Trophoblast cell (in vitro differentiated cells and primary cell): ENCODE results near the gene CLEC16A.

Experiments
- DNase-seq, 2 donors: peaks; one replicate each; pipeline ENCODE4 v3.0.0-alpha.2; 2016
- H2AFZ ChIP-seq: 2 replicates; pipeline ENCODE4 v1.6.1; 2013; ENCODE audit warnings: low read length, moderate library complexity, mild to moderate bottlenecking; ENCODE audit not compliant: insufficient read depth, poor library complexity
- H2AK5ac ChIP-seq: 2 replicates; pipeline ENCODE4 v1.6.1; 2013; ENCODE audit warnings: mild to moderate bottlenecking, low read length
- H2BK120ac ChIP-seq: 2 replicates; pipeline ENCODE4 v1.6.1; 2013; ENCODE audit warnings: low read length, mild to moderate bottlenecking, moderate library complexity; ENCODE audit not compliant: insufficient read depth, poor library complexity
- H2BK12ac ChIP-seq: 2 replicates; pipeline ENCODE4 v1.6.1; 2013; ENCODE audit warnings: mild to moderate bottlenecking, low read length, moderate library complexity
- H2BK5ac ChIP-seq: 2 replicates; pipeline ENCODE4 v1.6.1; 2013; ENCODE audit warnings: low read length, low read depth, moderate library complexity, mild to moderate bottlenecking; ENCODE audit not compliant: poor library complexity
- H3K14ac ChIP-seq: 2 replicates; pipeline ENCODE4 v1.6.1; 2013; ENCODE audit warnings: mild to moderate bottlenecking, low read length
- H3K18ac ChIP-seq: 2 replicates; pipeline ENCODE4 v1.6.1; 2013; ENCODE audit warnings: mild to moderate bottlenecking, low read length
- H3K23ac ChIP-seq: 2 replicates; pipeline ENCODE4 v1.6.1; 2013; ENCODE audit warnings: low read length
- H3K27ac ChIP-seq: 2 replicates; pipeline ENCODE4 v1.5.1; 2013; ENCODE audit warnings: low read depth, mild to moderate bottlenecking, inconsistent platforms, low read length, moderate library complexity
- H3K27me3 ChIP-seq: 2 replicates; pipeline ENCODE4 v1.6.1; 2013; ENCODE audit warnings: inconsistent platforms, mild to moderate bottlenecking, low read length, moderate library complexity; ENCODE audit not compliant: insufficient read depth
- H3K36me3 ChIP-seq, 2 experiments: 1 replicate in 1 of 2; 2 replicates in 1 of 2; pipeline ENCODE4 v1.6.1; 2013; ENCODE audit warnings: low read length in 2 of 2, mild to moderate bottlenecking in 2 of 2, moderate library complexity in 1 of 2; ENCODE audit not compliant: insufficient read depth in 2 of 2, control insufficient read depth in 1 of 2
- H3K4ac ChIP-seq: 2 replicates; pipeline ENCODE4 v1.6.1; 2013; ENCODE audit warnings: low read depth, mild to moderate bottlenecking, low read length, moderate library complexity
- H3K4me1 ChIP-seq, 2 experiments: 1 replicate in 1 of 2; 2 replicates in 1 of 2; pipeline ENCODE4 v1.6.1; 2013; ENCODE audit warnings: low read length in 2 of 2, mild to moderate bottlenecking in 2 of 2, moderate library complexity in 1 of 2; ENCODE audit not compliant: insufficient read depth in 2 of 2, control insufficient read depth in 1 of 2
- H3K4me2 ChIP-seq: 2 replicates; pipeline ENCODE4 v1.6.1; 2013; ENCODE audit warnings: inconsistent platforms, mild to moderate bottlenecking, low read length, moderate library complexity
- H3K4me3 ChIP-seq: 2 replicates; pipeline ENCODE4 v1.5.1; 2013; ENCODE audit warnings: mild to moderate bottlenecking, low read depth, low read length, inconsistent platforms
- H3K79me1 ChIP-seq: one replicate; pipeline ENCODE4 v1.6.1; 2013; ENCODE audit warnings: low read length
- H3K79me2 ChIP-seq: 2 replicates; pipeline ENCODE4 v1.6.1; 2013; ENCODE audit warnings: low read length, mild to moderate bottlenecking; ENCODE audit not compliant: control insufficient read depth, insufficient read depth, poor library complexity
- H3K9ac ChIP-seq: 2 replicates; pipeline ENCODE4 v1.6.1; 2013; ENCODE audit warnings: mild to moderate bottlenecking, low read length
- H3K9me3 ChIP-seq: 2 replicates; pipeline ENCODE4 v1.6.1; 2013; ENCODE audit warnings: low read depth, mild to moderate bottlenecking, control low read depth, inconsistent platforms, low read length; ENCODE audit not compliant: insufficient read depth
- H4K12ac ChIP-seq: 2 replicates; pipeline ENCODE4 v1.6.1; 2013; ENCODE audit warnings: low read depth, mild to moderate bottlenecking, low read length, moderate library complexity
- H4K8ac ChIP-seq: 2 replicates; pipeline ENCODE4 v1.6.1; 2013; ENCODE audit warnings: low read depth, mild to moderate bottlenecking, low read length, moderate library complexity
- H4K91ac ChIP-seq: one replicate; pipeline ENCODE4 v1.6.1; 2013; ENCODE audit warnings: low read depth, mild to moderate bottlenecking, low read length, moderate library complexity
- WGBS: extraction: QIAGEN DNeasy Blood & Tissue Kit; methylation state at CpG from one replicate; pipeline ENCODE4 v1.1.7; 2013; ENCODE audit warnings: missing lambda C conversion rate; ENCODE audit not compliant: insufficient read length, insufficient coverage; ENCODE audit errors: extremely low coverage; 5-methylcytosine and 5-hydroxymethylcytosine counted together

CLEC16A gene

DNA sequence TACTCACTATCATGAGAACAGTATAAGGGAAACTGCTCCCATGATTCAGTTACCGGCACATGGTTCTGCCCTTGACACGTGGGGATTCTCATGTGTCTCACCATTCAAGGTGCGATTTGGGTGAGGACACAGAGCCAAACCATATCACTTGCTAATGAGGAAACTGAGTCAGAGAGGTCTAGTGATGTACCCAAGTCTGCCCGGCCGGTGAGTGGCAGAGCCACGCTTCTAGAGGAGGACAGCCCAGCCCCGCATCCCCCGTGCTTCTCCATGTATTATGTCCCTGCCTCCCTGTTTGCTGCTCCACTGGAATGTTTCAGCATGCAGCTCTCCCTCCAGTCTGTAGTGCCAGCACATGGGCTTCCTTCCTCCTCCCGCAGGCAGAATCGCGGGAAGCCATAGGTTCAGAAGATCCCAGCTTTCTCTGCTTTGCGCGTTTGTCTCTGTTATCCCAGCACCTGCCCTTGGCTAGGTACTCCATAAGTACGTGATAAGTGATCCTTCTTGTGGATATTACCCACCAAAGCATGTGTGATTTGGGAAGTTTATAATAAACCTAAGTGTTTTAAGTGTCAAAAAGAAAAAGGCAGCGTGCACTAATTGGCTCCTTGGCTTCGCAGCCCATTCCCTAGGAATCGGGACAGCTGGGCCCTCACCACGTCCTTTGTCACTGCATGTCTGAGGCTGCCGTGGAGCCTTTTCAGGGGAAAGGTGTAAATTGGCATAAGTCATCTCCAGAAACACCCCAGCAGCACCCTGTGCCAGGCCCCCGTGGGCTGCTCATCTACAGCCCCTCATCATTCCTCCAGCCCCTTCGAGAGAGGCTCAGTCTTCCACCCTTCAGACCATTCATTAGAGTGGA lies 103.8 kb downstream of the CLEC16A start:
- H3K4ac ChIP-seq: no peak overlapping the region

DNA sequence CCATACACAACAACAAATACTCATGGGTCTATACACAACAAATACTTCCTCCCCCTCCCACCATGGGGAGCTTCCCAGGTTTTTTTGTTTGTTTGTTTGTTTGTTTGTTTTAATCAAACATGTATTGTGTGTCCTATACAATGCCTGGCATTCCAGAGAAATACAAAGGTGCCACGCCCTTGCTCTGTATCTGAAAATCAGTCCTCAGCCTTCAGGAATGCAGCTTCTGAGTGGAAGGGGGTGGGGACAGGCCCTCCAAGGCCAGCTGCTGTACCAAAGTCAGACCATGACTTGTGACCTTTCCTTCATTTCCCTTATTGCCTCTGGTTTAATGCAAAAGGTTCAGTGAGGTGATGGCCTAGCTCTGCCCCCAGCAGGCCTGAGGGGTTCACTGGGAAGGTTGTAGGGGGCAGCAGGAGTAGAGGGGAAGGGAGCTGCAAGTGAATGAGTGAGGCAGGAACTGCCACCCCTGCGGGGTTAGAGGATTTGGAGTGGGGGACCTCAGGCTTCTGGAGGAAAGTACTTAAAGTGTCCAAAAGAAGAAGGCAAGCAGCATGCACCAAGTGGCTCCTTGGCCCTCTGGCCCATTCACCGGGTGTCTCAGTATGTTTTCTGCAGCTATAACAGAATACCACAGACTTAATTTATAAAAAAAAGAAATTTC lies 105.2 kb downstream of the CLEC16A start:
- Histone ChIP-seq H2BK12ac (no peak overlapping the region), H3K23ac (no peak overlapping the region), H3K14ac (no peak overlapping the region), H3K9me3 (no peaks in the 10 kb centered on the region), H3K4ac (no peak overlapping the region), H2BK5ac (peak overlapping the region; percentile 43), H3K9ac (no peak overlapping the region), H2BK120ac (no peak overlapping the region), H4K91ac (no peak overlapping the region), H3K79me1 (peaks cover 2% of the 10 kb centered on the region), H4K8ac (no peak overlapping the region), H4K12ac (no peak overlapping the region), H2AFZ (no peak overlapping the region), H3K4me3 (no peak overlapping the region), H3K4me1 (peaks cover 10 to 16% of the 10 kb centered on the region in 2 experiments), H3K79me2 (no peaks in the 10 kb centered on the region), H3K27me3 (no peaks in the 10 kb centered on the region), H2AK5ac (no peak overlapping the region), H3K27ac (no peak overlapping the region), H3K4me2 (no peak overlapping the region), H3K18ac (no peak overlapping the region), H3K36me3 (peaks cover 5 to 11% of the 10 kb centered on the region in 2 experiments)
- WGBS: no CpG with 5 or more reads among the region's 3 CpGs
- DNase-seq: peak; percentile 41 to 70

More for the DNA sequence above, 103.8 kb downstream of the CLEC16A start:
- Histone ChIP-seq H4K12ac (no peak overlapping the region), H3K23ac (no peak overlapping the region), H2BK5ac (peak overlapping the region; percentile 42), H3K4me3 (no peak overlapping the region), H3K4me1 (peaks cover 10 to 16% of the 10 kb centered on the region in 2 experiments), H2BK12ac (peak overlapping the region; percentile 37), H4K91ac (peak overlapping the region; percentile 19), H3K9me3 (no peaks in the 10 kb centered on the region), H4K8ac (no peak overlapping the region), H3K27ac (peak overlapping the region; percentile 30), H2BK120ac (no peak overlapping the region), H3K79me2 (no peaks in the 10 kb centered on the region), H2AK5ac (no peak overlapping the region), H3K14ac (no peak overlapping the region), H3K4me2 (no peak overlapping the region), H3K9ac (no peak overlapping the region), H3K18ac (peak overlapping the region; percentile 17), H3K27me3 (no peaks in the 10 kb centered on the region), H2AFZ (no peak overlapping the region), H3K36me3 (peaks cover 5 to 11% of the 10 kb centered on the region in 2 experiments), H3K79me1 (peaks cover 2% of the 10 kb centered on the region)
- no CpG with 5 or more reads among the region's 21 CpGs for WGBS
- no peak for DNase-seq

DNA sequence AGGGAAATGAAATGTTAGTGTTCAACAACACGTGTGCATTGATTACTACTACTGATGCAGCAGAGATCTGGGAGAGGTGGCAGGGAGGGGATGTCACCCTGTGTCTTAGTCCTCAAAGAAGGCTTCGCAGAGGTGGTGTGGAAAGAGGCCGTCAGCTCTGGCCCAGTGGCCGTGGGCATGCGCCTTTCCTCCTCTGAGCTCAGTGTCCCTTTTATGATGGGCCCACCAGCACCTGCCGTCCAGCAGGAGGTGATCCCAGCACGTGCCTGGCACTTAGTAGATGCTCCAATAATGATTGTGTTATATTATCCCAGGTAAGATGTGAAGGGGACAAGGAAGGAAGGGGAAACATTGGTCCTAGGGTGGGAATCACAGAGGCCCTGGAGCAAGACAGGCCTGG lies 106.2 kb downstream of the CLEC16A start:
- H3K4me1 ChIP-seq: peaks cover 10 to 16% of the 10 kb centered on the region in 2 experiments
- DNase-seq: no peak
- H3K23ac ChIP-seq: no peak overlapping the region
- H4K12ac ChIP-seq: no peak overlapping the region
- no peak overlapping the region for H3K4me2 ChIP-seq
- no peak overlapping the region for H3K27ac ChIP-seq
- H2BK120ac ChIP-seq: no peak overlapping the region
- H3K9me3 ChIP-seq: no peaks in the 10 kb centered on the region
- no peak overlapping the region for H3K9ac ChIP-seq
- no peak overlapping the region for H2BK5ac ChIP-seq
- no peak overlapping the region for H4K91ac ChIP-seq
- H3K18ac ChIP-seq: no peak overlapping the region
- WGBS: no CpG with 5 or more reads among the region's 7 CpGs
- no peak overlapping the region for H2AFZ ChIP-seq
- H3K4ac ChIP-seq: no peak overlapping the region
- H3K14ac ChIP-seq: no peak overlapping the region
- no peaks in the 10 kb centered on the region for H3K27me3 ChIP-seq
- H3K79me2 ChIP-seq: no peaks in the 10 kb centered on the region
- H4K8ac ChIP-seq: no peak overlapping the region
- no peak overlapping the region for H2AK5ac ChIP-seq
- H3K36me3 ChIP-seq: peaks cover 5 to 9% of the 10 kb centered on the region in 2 experiments
- H2BK12ac ChIP-seq: no peak overlapping the region
- H3K4me3 ChIP-seq: no peak overlapping the region
- peaks cover 2% of the 10 kb centered on the region for H3K79me1 ChIP-seq

DNA sequence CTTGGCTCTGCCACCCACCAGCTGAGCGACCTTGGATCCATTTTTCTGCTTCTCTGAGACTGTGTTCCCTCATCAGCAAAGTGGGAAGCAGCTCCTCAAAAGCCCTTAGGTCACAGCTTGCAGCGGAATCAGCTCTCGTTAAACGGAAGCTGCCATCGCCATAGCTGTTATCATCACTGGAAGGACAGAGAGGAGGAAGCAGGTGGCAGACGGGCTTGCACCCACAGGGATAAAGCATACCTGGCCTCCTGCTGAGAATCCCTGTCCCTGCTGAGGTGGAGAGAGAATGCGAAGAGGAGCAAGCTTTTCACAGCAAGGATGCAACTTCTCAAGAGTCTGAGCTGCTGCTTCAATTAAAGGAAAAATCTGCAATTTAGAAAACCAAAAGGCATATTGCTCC lies 106.6 kb downstream of the CLEC16A start:
- no peaks in the 10 kb centered on the region for H3K79me2 ChIP-seq
- no peak overlapping the region for H2AK5ac ChIP-seq
- no peak overlapping the region for H3K14ac ChIP-seq
- no peak overlapping the region for H2BK120ac ChIP-seq
- no peak overlapping the region for H3K4ac ChIP-seq
- H3K79me1 ChIP-seq: peaks cover 2% of the 10 kb centered on the region
- H3K9me3 ChIP-seq: no peaks in the 10 kb centered on the region
- H3K18ac ChIP-seq: no peak overlapping the region
- H3K4me1 ChIP-seq: peaks cover 10 to 16% of the 10 kb centered on the region in 2 experiments
- no peak overlapping the region for H4K12ac ChIP-seq
- H3K4me2 ChIP-seq: no peak overlapping the region
- H2AFZ ChIP-seq: no peak overlapping the region
- DNase-seq: no peak
- no peak overlapping the region for H4K8ac ChIP-seq
- WGBS: no CpG with 5 or more reads among the region's 7 CpGs
- no peak overlapping the region for H3K23ac ChIP-seq
- peaks cover 5 to 11% of the 10 kb centered on the region in 2 experiments for H3K36me3 ChIP-seq
- no peak overlapping the region for H3K27ac ChIP-seq
- H2BK12ac ChIP-seq: no peak overlapping the region
- no peak overlapping the region for H2BK5ac ChIP-seq
- no peak overlapping the region for H4K91ac ChIP-seq
- H3K27me3 ChIP-seq: no peaks in the 10 kb centered on the region
- no peak overlapping the region for H3K4me3 ChIP-seq
- no peak overlapping the region for H3K9ac ChIP-seq
